HCT116 (cell line): ENCODE results near the gene LRP1. TPM values are rescaled to one million over a fixed set of nuclear protein-coding genes. Genes with fewer than 3 reads are reported as not detected.

Experiments used
- ATAC-seq: fragments of 200-7000 bp; cut with Tn5 transposase; 2 replicates; pipeline ENCODE4 v1.9.1; 2020; ENCODE audit warnings: mild to moderate bottlenecking, moderate library complexity
- BruUV-seq: library from RNA; stranded (reverse); fragments of 400-500 nt; replicated peaks from 2 replicates; lab custom pipeline; 2021; lab: Mats Ljungman, UMichigan
- CTCF ChIA-PET: fragments of 300-600 bp; sonication (Branson Sonifier 250); formaldehyde crosslinking; loops from one replicate; lab custom pipeline; 2021; ENCODE audit warnings: antibody characterized with exemption; lab: Charles Lee
- POLR2A ChIA-PET: fragments of 300-600, 350-600 bp; sonication (Branson Sonifier 250); formaldehyde crosslinking; loops from one replicate; lab custom pipeline; 2021; ENCODE audit warnings: antibody characterized with exemption; lab: Charles Lee
- RAD21 ChIA-PET, 2 experiments: fragments of 300-600 bp; sonication (Branson Sonifier 250); formaldehyde crosslinking; loops; one replicate each; lab custom pipeline; 2023; ENCODE audit warnings: low total read pairs in 2 of 2; ENCODE audit not compliant: uncharacterized antibody in 2 of 2, unreplicated experiment in 2 of 2, low non-redundant PET in 1 of 2; lab: Charles Lee
- DNase-seq: peaks from one replicate; pipeline ENCODE4 v3.0.0-alpha.2; 2010; ENCODE audit warnings: low read depth, low spot score
- H2AFZ ChIP-seq: fragments of 200-600 bp; shearing (Covaris generic), sonication (generic); 2 replicates; pipeline ENCODE4 v1.6.1; 2017; ENCODE audit warnings: low read depth, mixed run types, mixed read lengths, antibody characterized with exemption, low read length; ENCODE audit not compliant: poor library complexity, severe bottlenecking
- H3K27ac ChIP-seq: 2 replicates; pipeline ENCODE4 v1.5.1; 2012; ENCODE audit warnings: low read depth, low read length
- H3K27me3 ChIP-seq: fragments of 200-600 bp; sonication (generic); 2 replicates; pipeline ENCODE4 v1.6.1; 2016; ENCODE audit warnings: mixed run types, low read length, mixed read lengths; ENCODE audit not compliant: insufficient read depth
- H3K36me3 ChIP-seq, 2 experiments: fragments of 200-500 bp in 1 of 2; fragments of 200-600 bp in 1 of 2; sonication (Bioruptor generic) in 1 of 2; sonication (generic) in 1 of 2; 2 replicates each; pipeline versions ENCODE4 v1.5.1 to v1.6.1; 2014 to 2016; ENCODE audit warnings: low read length in 2 of 2, inconsistent platforms in 1 of 2, mixed read lengths in 1 of 2, mixed run types in 1 of 2; ENCODE audit not compliant: insufficient read depth in 2 of 2, control insufficient read depth in 1 of 2
- H3K4me1 ChIP-seq, 2 experiments: fragments of 200-600 bp in 1 of 2; sonication (generic) in 1 of 2; 2 replicates each; pipeline versions ENCODE4 v1.5.1 to v1.6.1; 2012 to 2017; ENCODE audit warnings: low read length in 2 of 2, inconsistent platforms in 1 of 2, mild to moderate bottlenecking in 1 of 2, mixed read lengths in 1 of 2, mixed run types in 1 of 2, moderate library complexity in 1 of 2; ENCODE audit not compliant: insufficient read depth in 2 of 2, control insufficient read depth in 1 of 2
- H3K4me2 ChIP-seq: fragments of 200-600 bp; sonication (generic); 2 replicates; pipeline ENCODE4 v1.6.1; 2017; ENCODE audit warnings: mixed run types, low read length, mixed read lengths
- H3K4me3 ChIP-seq, 2 experiments: fragments of 200-600 bp in 1 of 2; sonication (generic) in 1 of 2; replicated peaks in 1 of 2; 2 replicates each; pipeline ENCODE4 v1.5.1; 2011 to 2016; ENCODE audit warnings: low read length in 2 of 2, control low read depth in 1 of 2, low read depth in 1 of 2, mild to moderate bottlenecking in 1 of 2, mixed read lengths in 1 of 2, mixed run types in 1 of 2
- H3K79me2 ChIP-seq: fragments of 200-600 bp; sonication (generic); 2 replicates; pipeline ENCODE4 v1.6.1; 2017; ENCODE audit warnings: mild to moderate bottlenecking, mixed run types, low read length, moderate library complexity, mixed read lengths; ENCODE audit not compliant: insufficient read depth
- H3K9ac ChIP-seq: fragments of 200-600 bp; sonication (generic); 2 replicates; pipeline ENCODE4 v1.6.1; 2016; ENCODE audit warnings: low read length, mixed read lengths
- H3K9me2 ChIP-seq: fragments of 200-600 bp; sonication (generic), shearing (Covaris generic); 2 replicates; pipeline ENCODE4 v1.6.1; 2017; ENCODE audit warnings: mixed run types, mild to moderate bottlenecking, moderate library complexity; ENCODE audit not compliant: insufficient read depth
- H3K9me3 ChIP-seq, 2 experiments: fragments of 200-500 bp in 1 of 2; fragments of 200-600 bp in 1 of 2; sonication (Bioruptor generic) in 1 of 2; sonication (generic) in 1 of 2; 2 replicates each; pipeline ENCODE4 v1.6.1; 2014 to 2017; ENCODE audit warnings: low read length in 2 of 2, mixed read lengths in 2 of 2, inconsistent platforms in 1 of 2, low read depth in 1 of 2, mild to moderate bottlenecking in 1 of 2, mixed run types in 1 of 2, moderate library complexity in 1 of 2; ENCODE audit not compliant: control insufficient read depth in 1 of 2, insufficient read depth in 1 of 2
- H4K20me1 ChIP-seq: fragments of 200-600 bp; sonication (generic), shearing (Covaris generic); 2 replicates; pipeline ENCODE4 v1.6.1; 2017; ENCODE audit warnings: mixed run types, mild to moderate bottlenecking, moderate library complexity; ENCODE audit not compliant: insufficient read depth
- CTCF ChIP-seq, 3 experiments: fragments of 200-600 bp in 1 of 3; sonication (generic) in 1 of 3; IDR thresholded peaks in 2 of 3; conservative IDR thresholded peaks in 1 of 3; 2 replicates each; pipeline ENCODE4 v1.5.1; 2012 to 2017; ENCODE audit warnings: low read depth in 2 of 3, low read length in 2 of 3, antibody characterized with exemption in 1 of 3, borderline replicate concordance in 1 of 3, control low read depth in 1 of 3, mild to moderate bottlenecking in 1 of 3, mixed read lengths in 1 of 3, mixed run types in 1 of 3, moderate library complexity in 1 of 3; ENCODE audit not compliant: insufficient read depth in 1 of 3
- EZH2phosphoT487 ChIP-seq: fragments of 200-600 bp; IDR thresholded peaks from 2 replicates; pipeline ENCODE4 v1.6.1; 2018; ENCODE audit warnings: antibody characterized with exemption, borderline replicate concordance
- FOSL1 ChIP-seq: IDR thresholded peaks from 2 replicates; pipeline ENCODE4 v1.6.1; 2012; ENCODE audit warnings: low read depth
- JUND ChIP-seq: IDR thresholded peaks from 2 replicates; pipeline ENCODE4 v1.6.1; 2012
- REST ChIP-seq: IDR thresholded peaks from 2 replicates; pipeline ENCODE4 v1.6.1; 2012; ENCODE audit warnings: low read depth
- SP1 ChIP-seq: IDR thresholded peaks from 2 replicates; pipeline ENCODE4 v1.6.1; 2012; ENCODE audit warnings: low read depth
- SRF ChIP-seq: IDR thresholded peaks from 2 replicates; pipeline ENCODE4 v1.6.1; 2012; ENCODE audit warnings: low read depth
- TCF7L2 ChIP-seq: IDR thresholded peaks from 2 replicates; pipeline ENCODE4 v1.7.0; 2011; ENCODE audit warnings: borderline replicate concordance, inconsistent platforms; ENCODE audit not compliant: insufficient read depth, insufficient read length; ENCODE audit errors: extremely low read depth
- YY1 ChIP-seq: IDR thresholded peaks from 2 replicates; pipeline ENCODE4 v1.6.1; 2011; ENCODE audit warnings: low read length, low read depth, moderate library complexity, mild to moderate bottlenecking; ENCODE audit not compliant: insufficient replicate concordance; ENCODE audit errors: extremely low read depth
- ZNF274 ChIP-seq: fragments of 200-500 bp; sonication (Bioruptor generic); IDR thresholded peaks from 2 replicates; pipeline ENCODE4 v1.6.1; 2014; ENCODE audit warnings: mild to moderate bottlenecking, low read depth, low read length, inconsistent platforms
- intact Hi-C: fragments of 100-400 bp; cut with micrococcal nuclease; formaldehyde crosslinking; loops from 2 replicates; pipeline ENCODE4 v1.10.0; 2022
- total RNA-seq: library from RNA; stranded (reverse); gene quantifications from one replicate; pipeline ENCODE4 v1.2.1, GENCODE V29; 2021; ENCODE audit not compliant: unreplicated experiment
- TF ChIP-seq, protein P1 (sequence below): IDR thresholded peaks from 2 replicates; pipeline ENCODE4 v1.6.1; 2011; ENCODE audit warnings: mild to moderate bottlenecking, low read length, moderate library complexity; ENCODE audit not compliant: insufficient replicate concordance; ENCODE audit errors: extremely low read depth
- TF ChIP-seq, protein P2 (sequence below): IDR thresholded peaks from 2 replicates; pipeline ENCODE4 v1.6.1; 2012

LRP1 gene
- total RNA-seq, 1 experiment from 2014 or later: 12.0 TPM

DNA sequence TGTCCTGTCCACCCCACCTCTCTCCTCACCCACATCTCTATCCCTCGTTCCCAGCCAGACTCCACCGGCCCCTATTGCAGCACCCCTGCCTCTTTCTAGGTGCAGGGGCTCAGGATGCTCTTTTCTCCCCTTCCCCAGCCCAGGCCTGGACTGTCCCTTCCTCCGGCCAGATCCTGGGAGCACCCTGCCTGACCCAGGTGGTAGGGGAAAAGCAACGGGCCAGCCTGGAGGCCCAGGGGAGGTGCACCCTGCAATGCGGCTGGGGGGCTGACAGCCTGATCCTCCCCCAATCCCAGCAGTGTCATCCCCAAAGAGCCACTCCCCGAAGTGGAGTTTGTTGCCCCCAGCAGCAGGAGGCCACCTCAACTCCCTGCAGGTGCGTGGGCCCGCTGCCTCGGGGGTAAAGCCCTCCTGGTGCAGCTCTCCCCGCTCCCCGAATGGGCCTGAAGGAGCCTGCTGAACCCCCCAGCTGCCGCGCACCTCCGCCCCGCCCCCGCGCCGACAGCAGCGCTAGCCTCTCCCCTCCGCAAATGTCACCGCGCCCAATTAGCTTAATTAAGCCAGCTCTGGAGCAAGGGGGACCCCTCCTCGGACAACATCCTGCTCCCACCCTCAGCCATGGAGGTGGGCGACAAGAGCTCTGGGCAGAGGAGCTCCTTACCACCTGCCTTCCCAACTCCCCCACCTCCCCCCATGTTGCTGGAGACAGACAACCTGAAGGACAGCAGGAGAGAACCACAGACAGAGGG lies 93.1 kb downstream of the LRP1 start (continued):
- TF ChIP-seq, protein P1, sequence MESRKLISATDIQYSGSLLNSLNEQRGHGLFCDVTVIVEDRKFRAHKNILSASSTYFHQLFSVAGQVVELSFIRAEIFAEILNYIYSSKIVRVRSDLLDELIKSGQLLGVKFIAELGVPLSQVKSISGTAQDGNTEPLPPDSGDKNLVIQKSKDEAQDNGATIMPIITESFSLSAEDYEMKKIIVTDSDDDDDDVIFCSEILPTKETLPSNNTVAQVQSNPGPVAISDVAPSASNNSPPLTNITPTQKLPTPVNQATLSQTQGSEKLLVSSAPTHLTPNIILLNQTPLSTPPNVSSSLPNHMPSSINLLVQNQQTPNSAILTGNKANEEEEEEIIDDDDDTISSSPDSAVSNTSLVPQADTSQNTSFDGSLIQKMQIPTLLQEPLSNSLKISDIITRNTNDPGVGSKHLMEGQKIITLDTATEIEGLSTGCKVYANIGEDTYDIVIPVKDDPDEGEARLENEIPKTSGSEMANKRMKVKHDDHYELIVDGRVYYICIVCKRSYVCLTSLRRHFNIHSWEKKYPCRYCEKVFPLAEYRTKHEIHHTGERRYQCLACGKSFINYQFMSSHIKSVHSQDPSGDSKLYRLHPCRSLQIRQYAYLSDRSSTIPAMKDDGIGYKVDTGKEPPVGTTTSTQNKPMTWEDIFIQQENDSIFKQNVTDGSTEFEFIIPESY: no peak
- no peak for TF ChIP-seq SP1

DNA sequence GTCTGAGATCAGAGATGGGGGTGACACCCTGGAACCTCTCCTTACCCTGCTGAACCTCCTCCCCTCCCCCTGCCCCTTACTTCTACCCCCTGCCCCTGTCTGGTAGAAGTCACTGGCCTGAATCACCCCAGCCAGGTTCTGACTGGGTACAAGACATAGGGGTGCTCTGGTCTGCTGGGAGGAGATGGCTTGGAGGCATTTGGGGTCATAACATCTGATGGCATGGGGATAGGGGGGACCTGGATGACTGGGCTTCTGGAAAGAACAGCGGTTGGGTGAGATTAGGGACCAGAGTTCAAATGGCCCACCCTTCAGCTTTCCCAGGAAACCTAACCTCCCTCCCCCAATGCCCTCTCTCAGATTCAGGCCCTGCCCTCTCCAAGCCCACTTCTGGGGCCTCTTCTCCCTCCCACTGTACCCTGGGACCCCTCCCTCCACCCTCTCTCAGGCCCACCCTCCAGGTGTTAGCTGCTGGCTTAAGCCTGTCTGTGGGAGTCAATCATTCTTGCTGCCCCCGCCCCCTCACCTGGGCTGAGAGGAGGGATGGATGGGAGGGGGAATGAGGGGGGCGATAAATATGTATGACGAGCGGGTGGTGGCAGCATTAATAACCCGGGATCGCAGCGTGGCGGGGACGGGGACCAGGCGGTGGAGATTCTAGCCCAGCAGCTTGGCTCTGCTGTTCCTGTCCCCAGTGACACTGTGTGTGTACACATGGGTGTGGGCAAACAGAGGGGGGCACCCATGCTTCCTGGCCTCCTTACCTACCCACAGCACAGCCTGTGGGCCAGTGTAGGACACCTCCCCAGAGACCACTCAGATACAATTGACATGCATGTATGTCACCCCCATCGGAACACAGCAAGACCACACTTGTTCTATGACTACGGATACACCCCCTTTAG lies 94.3 kb downstream of the LRP1 start:
- ChIA-PET RAD21 (no interaction called here), POLR2A (no interaction called here), CTCF (no interaction called here)
- Histone ChIP-seq H2AFZ (no peak overlapping the region), H3K9me3 (no peaks in the 10 kb centered on the region), H3K79me2 (no peaks in the 10 kb centered on the region), H3K36me3 (no peaks in the 10 kb centered on the region), H3K9ac (no peak overlapping the region), H3K27ac (no peak overlapping the region), H3K9me2 (no peaks in the 10 kb centered on the region), H3K4me1 (peaks cover 0 to 10% of the 10 kb centered on the region in 2 experiments; a peak in 1 of 4 replicates), H3K27me3 (no peaks in the 10 kb centered on the region), H4K20me1 (no peaks in the 10 kb centered on the region), H3K4me2 (no peak overlapping the region), H3K4me3 (no peak overlapping the region)
- DNase-seq (no peak), ATAC-seq (no peak)
- no peak for TF ChIP-seq EZH2phosphoT487
- TF ChIP-seq TCF7L2: no peak
- TF ChIP-seq YY1: no peak
- TF ChIP-seq REST: no peak
- TF ChIP-seq CTCF (IDR thresholded peaks at IDR 0.05 in 2 of 3, conservative IDR thresholded peaks at IDR 0.05 in 1 of 3; ENCODE audit: borderline replicate concordance in 1 of 3, insufficient read depth in 1 of 3, low read depth in 2 of 3, low read length in 2 of 3): no peak
- no peak for TF ChIP-seq JUND
- no peak for TF ChIP-seq FOSL1
- no peak for TF ChIP-seq ZNF274
- TF ChIP-seq, protein P2, sequence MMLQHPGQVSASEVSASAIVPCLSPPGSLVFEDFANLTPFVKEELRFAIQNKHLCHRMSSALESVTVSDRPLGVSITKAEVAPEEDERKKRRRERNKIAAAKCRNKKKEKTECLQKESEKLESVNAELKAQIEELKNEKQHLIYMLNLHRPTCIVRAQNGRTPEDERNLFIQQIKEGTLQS: no peak
- no peak for TF ChIP-seq SRF
- intact Hi-C loops: no loop called here
- BruUV-seq: no TSS peak
